Hepatocyte (in vitro differentiated cells): ENCODE measurements around the gene CIDEA. TPM values are rescaled to one million over a fixed set of nuclear protein-coding genes. Genes with fewer than 3 reads are reported as not detected.

ENCODE experiments used
- DNase-seq: peaks from one replicate; pipeline ENCODE4 v3.0.0-alpha.2; 2016; ENCODE audit warnings: low spot score
- H2AFZ ChIP-seq: fragments of 200-600 bp; sonication (generic); 2 replicates; pipeline ENCODE4 v1.6.0; 2016; ENCODE audit warnings: antibody characterized with exemption, mild to moderate bottlenecking
- H3K27ac ChIP-seq: fragments of 200-600 bp; sonication (generic); 2 replicates; pipeline ENCODE4 v1.5.1; 2016; ENCODE audit warnings: mild to moderate bottlenecking
- H3K27me3 ChIP-seq: fragments of 200-600 bp; sonication (generic); 2 replicates; pipeline ENCODE4 v1.6.1; 2016
- H3K36me3 ChIP-seq: fragments of 200-600 bp; sonication (generic); replicated peaks from 2 replicates; pipeline ENCODE4 v1.5.1; 2016; ENCODE audit warnings: low read depth; ENCODE audit not compliant: insufficient read depth
- H3K4me1 ChIP-seq: fragments of 200-600 bp; sonication (generic); 2 replicates; pipeline ENCODE4 v1.5.1; 2016; ENCODE audit warnings: mild to moderate bottlenecking, moderate library complexity; ENCODE audit not compliant: insufficient read depth
- H3K4me2 ChIP-seq: fragments of 200-600 bp; sonication (generic); 2 replicates; pipeline ENCODE4 v1.6.0; 2016
- H3K4me3 ChIP-seq: fragments of 200-600 bp; sonication (generic); 2 replicates; pipeline ENCODE4 v1.5.1; 2016; ENCODE audit warnings: mild to moderate bottlenecking
- H3K79me2 ChIP-seq: fragments of 200-600 bp; sonication (generic); 2 replicates; pipeline ENCODE4 v1.6.0; 2017; ENCODE audit warnings: mild to moderate bottlenecking
- H3K9me2 ChIP-seq: fragments of 200-600 bp; sonication (generic); replicated peaks from 2 replicates; pipeline ENCODE4 v1.6.0; 2017; ENCODE audit warnings: mild to moderate bottlenecking; ENCODE audit not compliant: insufficient read depth
- H3K9me3 ChIP-seq: fragments of 200-600 bp; sonication (generic); 2 replicates; pipeline ENCODE4 v1.5.1; 2016; ENCODE audit warnings: low read depth, mild to moderate bottlenecking
- H4K20me1 ChIP-seq: fragments of 200-600 bp; sonication (generic); 2 replicates; pipeline ENCODE4 v1.6.0; 2016; ENCODE audit warnings: mild to moderate bottlenecking; ENCODE audit not compliant: insufficient read depth, poor library complexity, severe bottlenecking
- CTCF ChIP-seq: fragments of 200-600 bp; sonication (generic); IDR thresholded peaks from 2 replicates; pipeline ENCODE4 v1.5.1; 2016; ENCODE audit warnings: antibody characterized with exemption, mild to moderate bottlenecking; ENCODE audit not compliant: poor library complexity
- EZH2 ChIP-seq: fragments of 200-600 bp; sonication (generic); IDR thresholded peaks from 2 replicates; pipeline ENCODE4 v1.6.1; 2016; ENCODE audit warnings: antibody characterized with exemption, mild to moderate bottlenecking, borderline replicate concordance
- EZH2phosphoT487 ChIP-seq: fragments of 200-600 bp; sonication (generic); IDR thresholded peaks from one replicate; pipeline ENCODE4 v1.6.1; 2018; ENCODE audit warnings: antibody characterized with exemption, mild to moderate bottlenecking, low read depth, moderate library complexity; ENCODE audit not compliant: unreplicated experiment, severe bottlenecking
- WGBS: methylation state at CpG from one replicate; pipeline ENCODE4 v1.1.6; 2016; ENCODE audit warnings: low lambda C conversion rate; ENCODE audit errors: missing lambda C conversion rate; 5-methylcytosine and 5-hydroxymethylcytosine counted together
- polyA plus RNA-seq: library from polyadenylated mRNA; unstranded; fragments of >200 nt; fragmentation: Nextera tagmentation; extraction: Ambion mirVana; gene quantifications from 2 replicates; pipeline ENCODE4 v1.2.1, GENCODE V29; 2016
- total RNA-seq: library from RNA; depleted of rRNA; stranded (reverse); fragments of >200 nt; gene quantifications from 2 replicates; pipeline ENCODE4 v1.2.3, GENCODE V29; 2014

The CIDEA gene
- total and polyA plus RNA-seq, 2 experiments from 2014 or later = not detected

GRCh38 chr18:12293831-12294230 is 39.7 kb downstream of the CIDEA start:
- H3K27ac ChIP-seq = no peak overlapping the region
- H3K27me3 ChIP-seq = peaks cover 3% of the 10 kb centered on the region
- no peak for DNase-seq
- 81% methylated on average over 11 of the region's 11 CpGs for WGBS
- no peaks in the 10 kb centered on the region for H3K79me2 ChIP-seq
- H3K4me2 ChIP-seq = no peak overlapping the region
- no peak for TF ChIP-seq EZH2phosphoT487
- no peak for TF ChIP-seq CTCF
- no peak for TF ChIP-seq EZH2
- H3K4me1 ChIP-seq = peaks cover 3% of the 10 kb centered on the region
- no peaks in the 10 kb centered on the region for H3K9me2 ChIP-seq
- no peak overlapping the region for H3K4me3 ChIP-seq
- H3K9me3 ChIP-seq = no peaks in the 10 kb centered on the region
- no peaks in the 10 kb centered on the region for H3K36me3 ChIP-seq
- no peak overlapping the region for H2AFZ ChIP-seq
- H4K20me1 ChIP-seq = no peaks in the 10 kb centered on the region

GRCh38 chr18:12295389-12296086 is 41.4 kb downstream of the CIDEA start:
- no peak for TF ChIP-seq EZH2phosphoT487
- no peak for TF ChIP-seq EZH2
- no peak for TF ChIP-seq CTCF
- Histone ChIP-seq H3K4me3 (no peak overlapping the region), H3K4me2 (no peak overlapping the region), H4K20me1 (no peaks in the 10 kb centered on the region), H3K4me1 (no peaks in the 10 kb centered on the region), H3K36me3 (no peaks in the 10 kb centered on the region), H3K27me3 (no peaks in the 10 kb centered on the region), H3K9me2 (no peaks in the 10 kb centered on the region), H3K9me3 (no peaks in the 10 kb centered on the region), H3K27ac (no peak overlapping the region), H3K79me2 (no peaks in the 10 kb centered on the region), H2AFZ (no peak overlapping the region)
- DNase-seq = no peak
- WGBS = 92% methylated on average over 17 of the region's 18 CpGs

GRCh38 chr18:12296087-12296403 is 41.9 kb downstream of the CIDEA start:
- no peaks in the 10 kb centered on the region for H3K36me3 ChIP-seq
- H2AFZ ChIP-seq = no peak overlapping the region
- no peaks in the 10 kb centered on the region for H3K9me3 ChIP-seq
- no peaks in the 10 kb centered on the region for H3K4me1 ChIP-seq
- TF ChIP-seq EZH2phosphoT487 (no peak), CTCF (no peak), EZH2 (no peak)
- no peaks in the 10 kb centered on the region for H3K79me2 ChIP-seq
- WGBS = 93% methylated on average over 3 of the region's 3 CpGs
- no peak overlapping the region for H3K27ac ChIP-seq
- H3K4me2 ChIP-seq = no peak overlapping the region
- no peak for DNase-seq
- no peaks in the 10 kb centered on the region for H3K9me2 ChIP-seq
- no peaks in the 10 kb centered on the region for H4K20me1 ChIP-seq
- no peaks in the 10 kb centered on the region for H3K27me3 ChIP-seq
- H3K4me3 ChIP-seq = no peak overlapping the region

- no peaks in the 10 kb centered on the region for H4K20me1 ChIP-seq
- no peaks in the 10 kb centered on the region for H3K79me2 ChIP-seq
- no peaks in the 10 kb centered on the region for H3K36me3 ChIP-seq
- DNase-seq = no peak
- no peaks in the 10 kb centered on the region for H3K9me3 ChIP-seq
- no peak overlapping the region for H2AFZ ChIP-seq
- H3K4me1 ChIP-seq = no peaks in the 10 kb centered on the region
- no peak overlapping the region for H3K27ac ChIP-seq
- no peaks in the 10 kb centered on the region for H3K9me2 ChIP-seq
- no peak for TF ChIP-seq EZH2
- no peak for TF ChIP-seq EZH2phosphoT487
- no peak for TF ChIP-seq CTCF
- WGBS = 76% methylated on average over 1 of the region's 1 CpG
- H3K27me3 ChIP-seq = no peaks in the 10 kb centered on the region
- no peak overlapping the region for H3K4me2 ChIP-seq
- no peak overlapping the region for H3K4me3 ChIP-seq
Observed at GRCh38 chr18:12296457-12296856, 42.3 kb downstream of the CIDEA start.
